CD4-positive, alpha-beta T cell treated with Interleukin-2 at 100 ng/mL for 4 hours (primary cell): ENCODE measurements around the gene CIDEA.
"Not testable (repeated sequence)": the region's sequence is repeated elsewhere in the genome, so short reads cannot be mapped to it uniquely, and the experiment has no call there.

Experiments
- DNase-seq: peaks from one replicate; pipeline ENCODE4 v3.0.0-alpha.2; 2020; ENCODE audit warnings: low spot score

CIDEA gene

GRCh38 chr18:12239431-12239830 lies 14.7 kb upstream of the CIDEA start:
- DNase-seq: no peak

GRCh38 chr18:12242658-12243260 lies 11.4 kb upstream of the CIDEA start:
- DNase-seq: no peak

- DNase-seq: not testable (repeated sequence)
Measured at GRCh38 chr18:12243272-12243671, 10.9 kb upstream of the CIDEA start.

GRCh38 chr18:12245793-12246135 lies 8.4 kb upstream of the CIDEA start:
- DNase-seq: no peak

- no peak for DNase-seq
Measured at GRCh38 chr18:12246849-12247808, 7.0 kb upstream of the CIDEA start.

GRCh38 chr18:12247946-12248345 lies 6.2 kb upstream of the CIDEA start:
- DNase-seq: no peak

- no peak for DNase-seq
Measured at GRCh38 chr18:12248926-12249720, 5.0 kb upstream of the CIDEA start.

- DNase-seq: no peak
Measured at GRCh38 chr18:12251311-12251710, 2.9 kb upstream of the CIDEA start.

GRCh38 chr18:12252061-12252460 lies 2.1 kb upstream of the CIDEA start:
- no peak for DNase-seq

GRCh38 chr18:12253027-12253426 lies 1.1 kb upstream of the CIDEA start:
- DNase-seq: no peak

GRCh38 chr18:12253663-12254135 lies 462 bp upstream of the CIDEA start:
- DNase-seq: no peak

GRCh38 chr18:12254820-12255511 lies 805 bp downstream of the CIDEA start:
- DNase-seq: no peak

GRCh38 chr18:12255626-12256026 lies 1.5 kb downstream of the CIDEA start:
- no peak for DNase-seq

- DNase-seq: no peak
Measured at GRCh38 chr18:12256951-12257350, 2.8 kb downstream of the CIDEA start.

GRCh38 chr18:12257996-12258718 lies 4.0 kb downstream of the CIDEA start:
- no peak for DNase-seq

- DNase-seq: no peak
Measured at GRCh38 chr18:12258719-12259705, 4.9 kb downstream of the CIDEA start.

- no peak for DNase-seq
Measured at GRCh38 chr18:12262748-12263147, 8.6 kb downstream of the CIDEA start.

GRCh38 chr18:12264864-12265263 lies 10.7 kb downstream of the CIDEA start:
- no peak for DNase-seq

GRCh38 chr18:12271376-12272235 lies 17.4 kb downstream of the CIDEA start:
- DNase-seq: peak; percentile 33
